ENCODE measurements around the gene ITGBL1.

Gene ITGBL1

GRCh38 chr13:101415358-101416174 lies 36.9 kb upstream of the ITGBL1 start (continued):
- TF ChIP-seq ZBTB49 (tag by site-specific recombination; IDR thresholded peaks at IDR 0.05; ENCODE audit: low read depth) = no peak
- 0 out of 2 replicates have a peak, but pooled peaks have one; percentile 15 for TF ChIP-seq ZNF341 (tag by site-specific recombination; IDR thresholded peaks at IDR 0.05; ENCODE audit: low read depth)
- TF ChIP-seq ZNF324 (tag by site-specific recombination; IDR thresholded peaks at IDR 0.05) = no peak
- no peak for TF ChIP-seq ZNF518A (tag by site-specific recombination; conservative IDR thresholded peaks at IDR 0.05; ENCODE audit: low read depth)
- TF ChIP-seq ZNF843 (tag by site-specific recombination; IDR thresholded peaks at IDR 0.05) = no peak
- TF ChIP-seq SCRT2 (tag by site-specific recombination; IDR thresholded peaks at IDR 0.05) = peak; percentile 79
- TF ChIP-seq ZNF416 (tag by site-specific recombination; IDR thresholded peaks at IDR 0.05) = no peak
- no peak for TF ChIP-seq ZNF707 (tag by site-specific recombination; IDR thresholded peaks at IDR 0.05)
- no peak for TF ChIP-seq SCRT1 (tag by site-specific recombination; IDR thresholded peaks at IDR 0.05; ENCODE audit: borderline replicate concordance)
- TF ChIP-seq ZBTB17 (tag by site-specific recombination; IDR thresholded peaks at IDR 0.05) = peak; percentile 52
- TF ChIP-seq ZNF488 (tag by site-specific recombination; IDR thresholded peaks at IDR 0.05) = no peak
- TF ChIP-seq ZBTB11 (tag by site-specific recombination; conservative IDR thresholded peaks at IDR 0.05; ENCODE audit: low read depth) = no peak
- no peak for TF ChIP-seq ZNF169 (tag by site-specific recombination; IDR thresholded peaks at IDR 0.05)
- peak; percentile 51; the same call in 1 of the 2 replicates for TF ChIP-seq ZNF600 (tag by site-specific recombination; IDR thresholded peaks at IDR 0.05)
- TF ChIP-seq ZNF133 (tag by site-specific recombination; IDR thresholded peaks at IDR 0.05) = no peak
- TF ChIP-seq ZNF623 (tag by site-specific recombination; IDR thresholded peaks at IDR 0.05) = no peak
- TF ChIP-seq ZNF664 (tag by site-specific recombination; IDR thresholded peaks at IDR 0.05) = no peak
- no peak for TF ChIP-seq ZNF280D (tag by site-specific recombination; IDR thresholded peaks at IDR 0.05)
- TF ChIP-seq TCF7L2 (IDR thresholded peaks at IDR 0.05; ENCODE audit: borderline replicate concordance, low read depth, low read length) = no peak
- no peak for TF ChIP-seq KLF1 (tag by site-specific recombination; IDR thresholded peaks at IDR 0.05)
- no peak for TF ChIP-seq ZNF157 (tag by site-specific recombination; IDR thresholded peaks at IDR 0.05)

All from HEK293 (cell line).